B cell (primary cell): ENCODE measurements around the gene CHST15.

ENCODE experiments used
- EZH2 ChIP-seq: IDR thresholded peaks from 2 replicates; pipeline ENCODE4 v1.6.1; 2012; ENCODE audit warnings: borderline replicate concordance, low read depth, mild to moderate bottlenecking, moderate library complexity, low read length; ENCODE audit not compliant: insufficient read depth, poor library complexity, severe bottlenecking
- TF ChIP-seq, protein P1 (sequence below): fragments of 200-600 bp; IDR thresholded peaks from one replicate; pipeline ENCODE4 v1.8.0; 2022; ENCODE audit warnings: antibody characterized with exemption, mild to moderate bottlenecking

DNA sequence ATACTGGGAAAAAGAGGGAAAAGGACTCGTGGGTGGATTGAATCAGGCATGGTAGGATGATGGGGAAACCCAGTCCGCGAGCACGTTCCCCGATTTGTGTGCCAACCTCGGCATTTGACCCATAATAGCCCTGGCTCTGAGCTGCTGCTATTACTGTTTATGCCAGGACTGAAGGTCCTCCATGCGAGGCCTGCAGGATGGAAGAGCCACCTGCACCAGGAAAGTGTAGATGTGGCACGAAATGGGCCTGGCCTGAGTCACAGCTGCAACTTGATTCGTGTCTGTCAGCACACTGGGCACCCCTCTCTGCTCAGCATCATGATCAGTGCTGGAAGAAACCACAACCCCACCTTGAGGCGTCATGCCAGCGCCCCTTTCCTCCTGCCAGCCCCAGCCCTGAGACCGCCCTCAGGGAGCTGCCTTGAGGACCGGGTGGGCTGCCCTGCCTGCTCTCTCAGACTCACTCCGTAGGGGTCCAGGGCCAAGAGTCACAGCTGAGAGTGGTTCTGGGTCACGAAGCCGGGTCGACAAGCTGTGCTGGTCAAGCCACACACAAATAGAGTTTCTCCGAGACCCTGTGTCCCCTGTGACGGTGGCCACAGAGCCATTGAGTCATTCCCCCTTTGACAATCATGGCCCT is 74.4 kb downstream of the CHST15 start:
- TF ChIP-seq, protein P1, sequence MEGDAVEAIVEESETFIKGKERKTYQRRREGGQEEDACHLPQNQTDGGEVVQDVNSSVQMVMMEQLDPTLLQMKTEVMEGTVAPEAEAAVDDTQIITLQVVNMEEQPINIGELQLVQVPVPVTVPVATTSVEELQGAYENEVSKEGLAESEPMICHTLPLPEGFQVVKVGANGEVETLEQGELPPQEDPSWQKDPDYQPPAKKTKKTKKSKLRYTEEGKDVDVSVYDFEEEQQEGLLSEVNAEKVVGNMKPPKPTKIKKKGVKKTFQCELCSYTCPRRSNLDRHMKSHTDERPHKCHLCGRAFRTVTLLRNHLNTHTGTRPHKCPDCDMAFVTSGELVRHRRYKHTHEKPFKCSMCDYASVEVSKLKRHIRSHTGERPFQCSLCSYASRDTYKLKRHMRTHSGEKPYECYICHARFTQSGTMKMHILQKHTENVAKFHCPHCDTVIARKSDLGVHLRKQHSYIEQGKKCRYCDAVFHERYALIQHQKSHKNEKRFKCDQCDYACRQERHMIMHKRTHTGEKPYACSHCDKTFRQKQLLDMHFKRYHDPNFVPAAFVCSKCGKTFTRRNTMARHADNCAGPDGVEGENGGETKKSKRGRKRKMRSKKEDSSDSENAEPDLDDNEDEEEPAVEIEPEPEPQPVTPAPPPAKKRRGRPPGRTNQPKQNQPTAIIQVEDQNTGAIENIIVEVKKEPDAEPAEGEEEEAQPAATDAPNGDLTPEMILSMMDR, result no peak
- TF ChIP-seq EZH2, result no peak
